ENCODE results near the gene UBE2E3.
"Not testable (repeated sequence)": the region's sequence is repeated elsewhere in the genome, so short reads cannot be mapped to it uniquely, and the experiment has no call there.

Gene UBE2E3

GRCh38 chr2:180980106-180980942 lies at the start of gene UBE2E3:
Gene UBE2E3 (plus strand): TSS chr2:180980605. CDS start chr2:180982043, 1,438 bp downstream.
- DNase-seq (ENCODE audit: low spot score) = peak; percentile 90

GRCh38 chr2:180931841-180932240 lies 48.6 kb upstream of the UBE2E3 start:
- DNase-seq (ENCODE audit: low spot score) = no peak

- DNase-seq (ENCODE audit: low spot score) = no peak
These were observed 47.1 kb upstream of the UBE2E3 start for GRCh38 chr2:180933332-180933731.

GRCh38 chr2:180934911-180935310 lies 45.5 kb upstream of the UBE2E3 start:
- no peak for DNase-seq (ENCODE audit: low spot score)

- not testable (repeated sequence) for DNase-seq (ENCODE audit: low spot score)
These were observed 42.9 kb upstream of the UBE2E3 start for GRCh38 chr2:180937480-180937879.

GRCh38 chr2:180938451-180938850 lies 42.0 kb upstream of the UBE2E3 start:
- DNase-seq (ENCODE audit: low spot score) = no peak

- no peak for DNase-seq (ENCODE audit: low spot score)
These were observed 37.1 kb upstream of the UBE2E3 start for GRCh38 chr2:180943275-180943674.

GRCh38 chr2:180944372-180944771 lies 36.0 kb upstream of the UBE2E3 start:
- DNase-seq (ENCODE audit: low spot score) = no peak

GRCh38 chr2:180947208-180947689 lies 33.2 kb upstream of the UBE2E3 start:
- DNase-seq (ENCODE audit: low spot score) = no peak

- no peak for DNase-seq (ENCODE audit: low spot score)
These were observed 30.5 kb upstream of the UBE2E3 start for GRCh38 chr2:180949896-180950295.

- DNase-seq (ENCODE audit: low spot score) = no peak
These were observed 28.3 kb upstream of the UBE2E3 start for GRCh38 chr2:180952082-180952481.

GRCh38 chr2:180952731-180953336 lies 27.6 kb upstream of the UBE2E3 start:
- no peak for DNase-seq (ENCODE audit: low spot score)

GRCh38 chr2:180953550-180953949 lies 26.9 kb upstream of the UBE2E3 start:
- DNase-seq (ENCODE audit: low spot score) = no peak

- DNase-seq (ENCODE audit: low spot score) = no peak
These were observed 25.3 kb upstream of the UBE2E3 start for GRCh38 chr2:180955101-180955500.

- DNase-seq (ENCODE audit: low spot score) = no peak
These were observed 20.6 kb upstream of the UBE2E3 start for GRCh38 chr2:180959787-180960186.

- DNase-seq (ENCODE audit: low spot score) = no peak
These were observed 19.4 kb upstream of the UBE2E3 start for GRCh38 chr2:180960982-180961381.

GRCh38 chr2:180962727-180963314 lies 17.6 kb upstream of the UBE2E3 start:
- DNase-seq (ENCODE audit: low spot score) = no peak

GRCh38 chr2:180966378-180966777 lies 14.0 kb upstream of the UBE2E3 start:
- no peak for DNase-seq (ENCODE audit: low spot score)

- no peak for DNase-seq (ENCODE audit: low spot score)
These were observed 11.3 kb upstream of the UBE2E3 start for GRCh38 chr2:180969124-180969523.

- DNase-seq (ENCODE audit: low spot score) = no peak
These were observed 10.4 kb upstream of the UBE2E3 start for GRCh38 chr2:180970016-180970415.

- no peak for DNase-seq (ENCODE audit: low spot score)
These were observed 8.6 kb upstream of the UBE2E3 start for GRCh38 chr2:180971811-180972210.

GRCh38 chr2:180975585-180975984 lies 4.8 kb upstream of the UBE2E3 start:
- no peak for DNase-seq (ENCODE audit: low spot score)
